ENCODE results near the gene CUX1.
A peak's percentile ranks its signal among the peaks of the same experiment; 100 is the strongest.
"Not testable (repeated sequence)": the region's sequence is repeated elsewhere in the genome, so short reads cannot be mapped to it uniquely, and the experiment has no call there.

The CUX1 gene

GRCh38 chr7:102305414-102306268 lies 488.2 kb downstream of the CUX1 start:
- DNase-seq (ENCODE audit: insufficient read length, low spot score) (no peak), FAIRE-seq (no peak)

DNA sequence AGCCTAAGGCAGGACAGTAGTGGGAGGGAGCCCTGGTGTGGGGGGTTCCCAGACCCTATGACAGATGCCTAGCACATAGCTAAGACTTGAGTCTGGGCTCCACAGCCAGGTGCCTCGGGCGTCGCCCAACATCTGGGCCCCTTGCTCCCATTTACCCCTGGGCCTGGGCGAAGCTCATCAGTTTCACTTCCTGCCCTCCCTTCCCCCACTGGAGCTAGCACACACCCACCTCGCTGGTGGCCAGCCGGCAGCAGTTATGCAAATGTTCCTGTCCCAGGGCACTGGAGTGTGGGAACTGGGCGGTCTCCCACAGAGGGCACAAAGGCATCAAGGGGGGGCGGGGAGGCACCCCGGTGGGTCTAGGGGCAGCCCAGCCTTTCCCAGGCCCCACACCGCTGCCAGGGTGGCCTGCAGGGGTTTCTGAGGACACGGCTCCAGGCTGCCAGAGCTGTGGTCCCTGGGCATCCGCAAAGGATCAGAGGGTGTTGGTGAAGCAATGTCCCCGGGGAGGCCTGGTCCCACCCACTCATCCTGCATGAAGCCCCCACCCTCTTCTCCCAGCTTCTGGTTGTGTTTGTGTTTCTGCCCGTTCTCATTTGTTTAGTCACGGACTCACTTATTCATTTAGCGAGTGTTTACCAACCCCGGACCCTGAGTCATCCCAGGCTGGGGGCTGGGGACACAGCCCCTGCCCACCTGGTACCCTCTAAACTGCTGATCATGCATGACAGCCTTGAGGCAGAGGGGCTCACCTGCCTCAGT lies 489.7 kb downstream of the CUX1 start:
- DNase-seq (ENCODE audit: insufficient read length, low spot score): no peak
- no peak for FAIRE-seq

DNA sequence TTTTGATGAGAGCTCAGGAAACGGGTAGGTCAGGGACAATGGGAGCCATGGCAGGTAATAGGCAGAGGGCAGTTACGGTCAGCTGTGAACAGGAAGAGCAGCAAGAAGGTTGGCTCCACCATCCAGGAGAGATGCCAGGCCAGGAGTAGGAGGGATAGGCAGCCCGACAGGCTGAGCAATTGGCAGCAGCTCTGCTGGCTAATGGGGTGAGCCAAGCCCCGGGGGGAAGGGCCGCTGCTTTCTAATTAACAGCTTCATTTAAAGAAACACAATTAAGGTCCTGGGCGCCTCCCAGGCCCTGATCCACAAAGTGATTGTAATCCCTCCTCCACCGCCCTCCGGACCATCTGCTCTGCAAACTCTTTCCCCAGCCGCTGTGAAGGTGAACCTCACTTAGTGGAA lies 493.0 kb downstream of the CUX1 start:
- FAIRE-seq: no peak
- no peak for DNase-seq (ENCODE audit: insufficient read length, low spot score)

- DNase-seq (ENCODE audit: insufficient read length, low spot score): no peak
- FAIRE-seq: no peak
Measured at GRCh38 chr7:102312317-102312716, 494.9 kb downstream of the CUX1 start.

DNA sequence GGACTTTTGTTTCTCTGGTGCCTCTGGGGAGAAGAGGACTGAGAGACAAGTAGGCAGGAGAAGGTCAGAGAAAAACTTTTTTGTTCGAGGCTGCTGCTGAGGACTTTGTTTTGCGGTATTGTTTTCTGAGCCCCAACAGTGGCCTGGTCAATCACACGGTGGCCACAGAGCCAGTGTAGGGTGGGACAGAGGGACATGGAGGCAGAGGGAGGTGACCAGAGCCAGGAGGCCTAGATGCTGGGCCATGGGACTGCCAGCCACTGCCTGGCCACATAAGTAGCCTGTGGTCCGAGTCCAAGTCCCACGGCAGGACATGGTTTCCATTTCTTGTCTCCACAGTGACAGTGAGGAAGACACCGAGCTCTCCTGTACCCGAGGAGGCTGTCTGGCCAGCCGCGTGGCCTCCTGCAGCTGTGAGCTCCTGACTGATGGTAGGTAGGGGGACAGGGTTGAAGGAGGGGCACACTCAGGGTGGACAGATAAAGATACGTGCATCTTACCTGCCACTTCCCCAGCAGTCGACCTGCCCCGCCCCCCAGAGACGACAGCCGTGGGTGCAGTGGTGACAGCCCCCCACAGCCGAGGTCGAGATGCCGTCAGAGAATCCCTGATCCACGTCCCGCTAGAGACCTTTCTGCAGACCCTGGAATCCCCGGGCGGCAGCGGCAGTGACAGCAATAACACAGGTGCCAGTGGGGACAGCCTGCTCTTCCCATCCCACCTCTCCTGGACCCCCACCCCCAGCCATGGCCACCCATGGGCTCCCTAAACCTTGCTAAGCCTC lies 496.8 kb downstream of the CUX1 start:
- FAIRE-seq (no peak), DNase-seq (ENCODE audit: insufficient read length, low spot score) (no peak)

GRCh38 chr7:102317231-102318059 lies 500.0 kb downstream of the CUX1 start:
- no peak for DNase-seq (ENCODE audit: insufficient read length, low spot score)
- no peak for FAIRE-seq

DNA sequence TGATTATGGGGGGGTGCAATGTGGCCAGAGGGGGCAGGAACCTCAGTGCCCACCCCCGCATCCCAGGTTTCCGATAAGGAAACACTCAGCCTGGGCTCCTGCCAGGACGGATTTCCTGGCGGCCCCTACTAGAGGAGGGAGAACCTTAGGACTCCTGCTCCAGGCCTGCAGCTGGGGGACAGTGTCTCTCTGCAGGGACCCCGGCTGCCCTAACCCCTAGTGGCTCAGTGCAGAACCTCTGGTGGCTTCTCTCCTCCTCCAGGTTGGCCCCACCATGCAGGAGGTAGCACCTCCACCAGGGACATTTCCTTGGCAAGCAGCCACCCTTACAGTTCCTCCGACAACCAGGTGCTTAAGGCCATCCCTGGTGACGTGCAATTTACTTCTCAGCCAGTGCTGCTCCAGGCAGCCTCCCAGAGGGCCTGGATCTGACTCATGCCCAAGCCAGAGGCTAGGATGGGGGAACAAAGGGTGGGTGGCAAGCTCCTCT lies 501.1 kb downstream of the CUX1 start:
- no peak for FAIRE-seq
- DNase-seq (ENCODE audit: insufficient read length, low spot score): no peak

DNA sequence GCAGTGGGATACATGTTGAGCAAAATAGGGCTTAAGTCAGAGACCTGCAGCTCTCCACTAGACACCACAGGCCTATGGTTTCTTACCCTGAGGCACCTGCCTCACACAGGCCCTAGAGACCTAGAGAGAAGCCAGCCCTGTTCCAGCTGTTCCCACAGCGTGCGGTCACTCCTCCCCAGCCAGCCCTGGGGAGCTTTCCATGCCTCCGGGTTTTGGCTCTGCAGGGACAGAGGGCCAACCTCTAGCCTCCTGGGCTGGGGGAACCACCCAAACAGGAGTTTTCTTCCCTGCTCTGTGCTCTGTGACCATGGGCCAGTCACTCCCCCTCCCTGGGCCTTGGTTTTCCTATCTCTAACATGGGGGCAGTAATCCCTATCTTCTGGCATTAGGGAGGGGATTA lies 502.2 kb downstream of the CUX1 start:
- DNase-seq (ENCODE audit: insufficient read length, low spot score) (no peak), FAIRE-seq (no peak)

- DNase-seq (ENCODE audit: insufficient read length, low spot score) (no peak), FAIRE-seq (no peak)
Measured at GRCh38 chr7:102320181-102320580, 502.8 kb downstream of the CUX1 start.

GRCh38 chr7:102320601-102321350 lies 503.4 kb downstream of the CUX1 start:
- FAIRE-seq: peak; percentile 86

GRCh38 chr7:102321351-102322201 lies 504.1 kb downstream of the CUX1 start:
- FAIRE-seq: no peak
- DNase-seq (ENCODE audit: insufficient read length, low spot score): no peak

More at GRCh38 chr7:102320601-102321350, 503.4 kb downstream of the CUX1 start:
- DNase-seq (ENCODE audit: insufficient read length, low spot score): no peak

DNA sequence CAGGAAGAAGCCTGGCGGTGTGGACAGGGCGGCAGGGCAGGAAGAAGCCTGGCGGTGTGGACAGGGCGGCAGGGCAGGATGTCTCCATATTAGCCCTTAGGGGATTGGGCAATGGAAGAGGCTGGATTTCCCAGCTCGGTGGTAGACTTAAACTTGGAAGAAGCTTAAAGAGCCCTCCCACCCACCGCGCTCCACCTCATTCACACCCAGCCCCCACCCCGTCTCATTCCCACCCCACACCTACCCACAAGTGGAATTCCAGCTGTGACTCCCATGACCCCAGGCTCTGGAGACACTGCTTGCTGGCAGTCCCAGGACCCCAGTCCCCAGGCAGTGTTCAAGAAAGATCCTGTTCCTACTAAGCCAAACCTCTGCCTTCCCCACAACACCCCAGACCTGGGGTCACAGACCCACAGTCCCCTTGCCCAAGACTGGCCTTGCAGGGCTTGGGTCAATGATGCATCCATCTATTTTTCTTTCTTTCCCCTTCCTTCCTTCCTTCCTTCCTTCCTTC lies 504.8 kb downstream of the CUX1 start:
- no peak for FAIRE-seq

GRCh38 chr7:102323914-102324195 lies 506.4 kb downstream of the CUX1 start:
- FAIRE-seq (no peak), DNase-seq (ENCODE audit: insufficient read length, low spot score) (no peak)

More for the DNA sequence above, 504.8 kb downstream of the CUX1 start:
- no peak for DNase-seq (ENCODE audit: insufficient read length, low spot score)

DNA sequence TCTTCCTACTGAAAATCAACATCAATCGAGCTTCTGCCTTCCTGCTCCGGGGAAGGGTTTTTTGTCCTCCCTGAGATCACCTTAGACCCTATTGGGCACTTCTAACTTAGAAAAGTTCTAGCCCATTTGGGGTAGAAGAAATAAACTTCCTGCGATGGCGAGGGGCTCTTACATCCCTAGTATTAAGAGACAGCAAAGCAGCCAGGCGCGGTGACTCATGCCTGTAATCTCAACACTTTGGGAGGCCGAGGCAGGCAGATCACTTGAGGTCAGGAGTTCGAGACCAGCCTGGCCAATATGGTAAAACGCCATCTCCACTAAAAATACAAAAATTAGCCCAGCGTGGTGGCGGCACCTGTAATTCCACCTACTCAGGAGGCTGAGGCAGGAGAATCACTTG lies 507.7 kb downstream of the CUX1 start:
- not testable (repeated sequence) for FAIRE-seq; DNase-seq (ENCODE audit: insufficient read length, low spot score)

DNA sequence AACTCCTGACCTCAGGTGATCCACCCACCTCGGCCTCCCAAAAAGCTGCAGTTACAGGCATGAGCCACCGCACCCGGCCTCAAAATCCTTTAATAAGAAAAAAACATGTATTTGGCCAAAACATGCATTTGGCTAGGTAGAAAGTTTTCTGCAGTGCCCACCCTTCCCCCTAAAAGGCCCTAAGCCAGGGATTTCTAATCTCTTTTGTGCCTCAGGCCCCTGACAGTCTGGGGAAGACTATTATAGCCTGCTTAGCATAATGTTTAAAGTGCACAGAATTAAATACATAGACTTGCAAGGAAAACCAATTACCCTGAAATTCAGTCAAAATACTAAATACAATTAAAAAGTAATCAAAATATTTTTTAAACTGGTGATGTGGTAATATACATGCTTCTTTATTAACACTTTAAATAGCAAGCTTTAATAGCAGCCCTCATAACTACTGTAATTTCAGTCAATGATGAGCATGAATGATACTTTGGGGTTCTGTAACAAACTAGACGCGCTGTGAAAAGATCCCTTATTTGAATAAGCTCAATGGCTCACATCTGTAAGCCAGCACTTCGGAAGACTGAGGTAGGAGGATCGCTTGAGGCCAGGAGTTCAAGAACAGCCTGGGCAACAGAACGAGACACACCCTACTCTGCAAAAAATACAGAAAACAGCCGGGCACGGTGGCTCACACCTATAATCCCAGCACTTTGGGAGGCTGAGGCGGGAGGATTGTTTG lies 508.9 kb downstream of the CUX1 start:
- FAIRE-seq (no peak), DNase-seq (ENCODE audit: insufficient read length, low spot score) (no peak)

- not testable (repeated sequence) for FAIRE-seq; DNase-seq (ENCODE audit: insufficient read length, low spot score)
Measured at GRCh38 chr7:102327183-102327582, 509.8 kb downstream of the CUX1 start.

- not testable (repeated sequence) for FAIRE-seq
Measured at GRCh38 chr7:102328863-102329262, 511.4 kb downstream of the CUX1 start.

DNA sequence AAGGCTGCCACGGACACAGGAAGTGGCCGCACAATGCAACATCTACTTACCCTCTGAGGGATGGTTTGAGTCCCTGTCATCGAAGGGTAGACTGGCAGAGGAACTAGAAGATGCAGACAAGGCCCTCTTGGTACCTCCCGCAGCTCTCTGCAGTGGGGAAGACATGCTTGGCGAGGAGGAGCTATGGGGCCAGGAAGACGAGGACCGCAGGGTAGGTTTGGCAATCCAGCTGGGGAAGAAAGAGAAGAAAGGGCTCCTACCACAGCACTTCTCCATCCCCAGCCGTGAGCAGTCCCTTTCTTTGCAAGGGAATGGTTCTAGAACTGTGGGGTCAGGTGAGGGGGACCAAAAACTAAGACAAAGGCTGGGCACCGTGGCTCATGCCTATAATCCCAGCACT lies 511.9 kb downstream of the CUX1 start:
- FAIRE-seq; DNase-seq (ENCODE audit: insufficient read length, low spot score): not testable (repeated sequence)

More at GRCh38 chr7:102328863-102329262, 511.4 kb downstream of the CUX1 start:
- DNase-seq (ENCODE audit: insufficient read length, low spot score): not testable (repeated sequence)
